ENCODE measurements around the gene DNAH10.

DNAH10 gene

DNA sequence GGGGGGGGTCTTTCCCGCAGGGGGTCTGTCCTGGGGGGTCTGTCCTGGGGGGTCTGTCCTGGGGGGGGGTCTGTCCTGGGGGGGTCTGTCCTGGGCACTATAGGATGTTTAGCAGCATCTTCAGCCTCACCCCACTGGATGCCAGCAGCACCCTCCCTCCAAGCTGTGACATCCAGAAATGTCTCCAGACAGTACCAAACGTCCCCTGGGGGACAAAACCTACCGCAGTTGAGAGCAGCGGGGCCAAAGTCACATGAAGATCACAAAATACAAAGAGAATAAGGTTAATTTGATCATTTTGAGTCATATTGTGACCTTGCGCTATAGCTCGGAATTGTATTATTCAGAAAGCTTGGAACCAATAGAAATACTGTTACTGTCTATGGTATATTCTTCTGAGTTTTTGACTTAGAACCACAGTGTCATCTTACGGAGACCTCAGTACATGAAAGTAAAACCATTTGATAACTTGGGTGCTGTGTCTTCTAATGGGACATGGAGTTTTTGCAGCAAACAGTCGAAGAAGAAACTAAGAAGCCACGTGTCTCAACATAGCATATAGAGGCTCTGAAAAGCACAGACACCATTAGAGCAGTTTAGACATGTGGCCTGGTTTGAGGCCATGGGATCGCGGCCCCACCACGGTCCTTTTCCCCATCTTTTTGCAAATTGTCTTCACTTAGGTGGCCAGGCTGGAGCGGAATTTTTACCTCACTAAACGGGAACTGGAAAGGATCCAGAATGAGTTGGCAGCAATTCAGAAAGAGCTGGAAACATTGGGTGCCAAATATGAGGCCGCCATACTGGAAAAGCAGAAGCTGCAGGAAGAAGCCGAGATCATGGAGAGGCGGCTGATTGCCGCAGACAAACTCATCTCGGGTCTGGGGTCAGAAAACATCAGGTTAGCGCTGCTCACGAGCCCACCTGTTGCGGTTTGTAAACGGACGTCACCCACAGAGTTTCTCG is 150.6 kb downstream of the DNAH10 start:
- no peak overlapping the region for H3K4me3 ChIP-seq (ENCODE audit: low read length, poor library complexity, severe bottlenecking)
- peaks cover 21% of the 10 kb centered on the region for H3F3A ChIP-seq (ENCODE audit: low read depth)
- H2AFZ ChIP-seq (ENCODE audit: low read length), result no peak overlapping the region
- no peaks in the 10 kb centered on the region for H3K4me1 ChIP-seq (ENCODE audit: insufficient read depth, low read length, poor library complexity, severe bottlenecking)
- TF ChIP-seq, protein P1, sequence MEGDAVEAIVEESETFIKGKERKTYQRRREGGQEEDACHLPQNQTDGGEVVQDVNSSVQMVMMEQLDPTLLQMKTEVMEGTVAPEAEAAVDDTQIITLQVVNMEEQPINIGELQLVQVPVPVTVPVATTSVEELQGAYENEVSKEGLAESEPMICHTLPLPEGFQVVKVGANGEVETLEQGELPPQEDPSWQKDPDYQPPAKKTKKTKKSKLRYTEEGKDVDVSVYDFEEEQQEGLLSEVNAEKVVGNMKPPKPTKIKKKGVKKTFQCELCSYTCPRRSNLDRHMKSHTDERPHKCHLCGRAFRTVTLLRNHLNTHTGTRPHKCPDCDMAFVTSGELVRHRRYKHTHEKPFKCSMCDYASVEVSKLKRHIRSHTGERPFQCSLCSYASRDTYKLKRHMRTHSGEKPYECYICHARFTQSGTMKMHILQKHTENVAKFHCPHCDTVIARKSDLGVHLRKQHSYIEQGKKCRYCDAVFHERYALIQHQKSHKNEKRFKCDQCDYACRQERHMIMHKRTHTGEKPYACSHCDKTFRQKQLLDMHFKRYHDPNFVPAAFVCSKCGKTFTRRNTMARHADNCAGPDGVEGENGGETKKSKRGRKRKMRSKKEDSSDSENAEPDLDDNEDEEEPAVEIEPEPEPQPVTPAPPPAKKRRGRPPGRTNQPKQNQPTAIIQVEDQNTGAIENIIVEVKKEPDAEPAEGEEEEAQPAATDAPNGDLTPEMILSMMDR (conservative IDR thresholded peaks at IDR 0.05; ENCODE audit: low read length), result no peak
- TF ChIP-seq EZH2phosphoT487 (IDR thresholded peaks at IDR 0.05; ENCODE audit: borderline replicate concordance), result no peak
- H3K27me3 ChIP-seq (ENCODE audit: insufficient read depth, low read length, poor library complexity, severe bottlenecking), result no peaks in the 10 kb centered on the region
- no peak overlapping the region for H3K9ac ChIP-seq (ENCODE audit: low read depth, low read length, poor library complexity, severe bottlenecking)
- H3K4me2 ChIP-seq (ENCODE audit: low read depth, low read length, poor library complexity, severe bottlenecking), result no peak overlapping the region
- no peaks in the 10 kb centered on the region for H3K9me2 ChIP-seq (replicated peaks; ENCODE audit: low read depth, low read length)
- no peaks in the 10 kb centered on the region for H4K20me1 ChIP-seq (ENCODE audit: insufficient read depth, low read length, poor library complexity, severe bottlenecking)
- H3K9me3 ChIP-seq (ENCODE audit: insufficient read depth, low read depth, low read length), result no peaks in the 10 kb centered on the region
- H3K79me2 ChIP-seq (ENCODE audit: insufficient read depth, low read length), result no peaks in the 10 kb centered on the region
- H3K36me3 ChIP-seq (ENCODE audit: insufficient read depth, low read length), result no peaks in the 10 kb centered on the region

DNA sequence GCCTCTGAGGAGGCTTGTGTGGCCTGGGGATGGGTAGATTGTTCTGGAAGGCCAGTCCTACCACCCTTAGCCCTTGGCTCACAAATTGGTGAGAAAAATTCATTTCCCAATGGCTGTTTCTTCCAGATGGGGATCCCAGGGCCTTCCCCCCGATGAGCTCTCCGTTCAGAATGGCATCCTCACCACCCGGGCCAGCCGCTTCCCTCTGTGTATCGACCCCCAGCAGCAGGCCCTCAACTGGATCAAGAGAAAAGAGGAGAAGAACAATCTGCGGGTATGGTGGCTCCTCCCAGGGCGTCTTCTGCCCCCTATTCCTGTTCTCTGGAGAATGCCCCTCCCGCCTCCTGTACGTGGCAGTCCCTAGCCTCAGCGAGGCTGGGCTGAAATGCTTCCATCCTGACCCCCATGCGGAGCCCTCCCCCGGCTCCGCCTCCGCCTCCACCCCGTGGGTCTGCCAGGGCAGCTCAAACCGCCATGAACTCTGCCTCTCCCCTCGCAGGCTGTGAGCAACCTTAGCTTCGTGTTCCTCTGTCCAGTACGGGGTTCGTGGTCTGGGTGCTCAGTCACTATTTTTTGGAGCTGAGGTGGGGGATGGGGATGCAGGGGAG is 152.7 kb downstream of the DNAH10 start:
- H3K36me3 ChIP-seq (ENCODE audit: insufficient read depth, low read length), result no peaks in the 10 kb centered on the region
- no peaks in the 10 kb centered on the region for H3K27me3 ChIP-seq (ENCODE audit: insufficient read depth, low read length, poor library complexity, severe bottlenecking)
- H3K4me1 ChIP-seq (ENCODE audit: insufficient read depth, low read length, poor library complexity, severe bottlenecking), result no peaks in the 10 kb centered on the region
- H2AFZ ChIP-seq (ENCODE audit: low read length), result no peak overlapping the region
- H3K9me2 ChIP-seq (replicated peaks; ENCODE audit: low read depth, low read length), result no peaks in the 10 kb centered on the region
- H3K9ac ChIP-seq (ENCODE audit: low read depth, low read length, poor library complexity, severe bottlenecking), result no peak overlapping the region
- H3K4me2 ChIP-seq (ENCODE audit: low read depth, low read length, poor library complexity, severe bottlenecking), result no peak overlapping the region
- H3F3A ChIP-seq (ENCODE audit: low read depth), result peaks cover 21% of the 10 kb centered on the region
- no peak for TF ChIP-seq EZH2phosphoT487 (IDR thresholded peaks at IDR 0.05; ENCODE audit: borderline replicate concordance)
- TF ChIP-seq, protein P1 (conservative IDR thresholded peaks at IDR 0.05; ENCODE audit: low read length), result no peak
- no peaks in the 10 kb centered on the region for H3K9me3 ChIP-seq (ENCODE audit: insufficient read depth, low read depth, low read length)
- no peaks in the 10 kb centered on the region for H3K79me2 ChIP-seq (ENCODE audit: insufficient read depth, low read length)
- no peaks in the 10 kb centered on the region for H4K20me1 ChIP-seq (ENCODE audit: insufficient read depth, low read length, poor library complexity, severe bottlenecking)
- H3K4me3 ChIP-seq (ENCODE audit: low read length, poor library complexity, severe bottlenecking), result no peak overlapping the region

DNA sequence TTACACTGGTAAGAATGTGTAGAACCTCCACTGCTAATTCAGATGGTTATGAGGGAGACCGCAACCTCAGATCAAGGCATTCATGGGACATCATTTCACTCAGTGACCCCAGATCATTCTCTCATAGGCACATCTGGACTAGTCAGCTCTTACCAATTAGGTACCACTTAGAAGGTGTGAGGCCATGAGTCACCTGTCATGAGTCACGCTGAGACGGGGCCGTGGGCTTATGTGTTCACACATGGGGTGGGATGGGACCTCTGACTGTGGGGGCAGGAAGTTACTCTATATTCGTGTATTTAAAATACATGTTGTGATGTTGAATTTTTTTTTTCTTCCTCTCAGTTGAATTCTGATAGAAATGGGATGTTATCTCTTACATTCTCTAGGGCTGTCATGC is 154.6 kb downstream of the DNAH10 start:
- no peaks in the 10 kb centered on the region for H3K4me1 ChIP-seq (ENCODE audit: insufficient read depth, low read length, poor library complexity, severe bottlenecking)
- H3K9me3 ChIP-seq (ENCODE audit: insufficient read depth, low read depth, low read length), result no peaks in the 10 kb centered on the region
- TF ChIP-seq EZH2phosphoT487 (IDR thresholded peaks at IDR 0.05; ENCODE audit: borderline replicate concordance), result no peak
- TF ChIP-seq, protein P1 (conservative IDR thresholded peaks at IDR 0.05; ENCODE audit: low read length), result no peak
- H2AFZ ChIP-seq (ENCODE audit: low read length), result no peak overlapping the region
- no peak overlapping the region for H3K9ac ChIP-seq (ENCODE audit: low read depth, low read length, poor library complexity, severe bottlenecking)
- H3K9me2 ChIP-seq (replicated peaks; ENCODE audit: low read depth, low read length), result no peaks in the 10 kb centered on the region
- H3K79me2 ChIP-seq (ENCODE audit: insufficient read depth, low read length), result no peaks in the 10 kb centered on the region
- H3K4me2 ChIP-seq (ENCODE audit: low read depth, low read length, poor library complexity, severe bottlenecking), result no peak overlapping the region
- no peaks in the 10 kb centered on the region for H4K20me1 ChIP-seq (ENCODE audit: insufficient read depth, low read length, poor library complexity, severe bottlenecking)
- H3F3A ChIP-seq (ENCODE audit: low read depth), result peaks cover 12% of the 10 kb centered on the region; the same call in 1 of the 2 replicates
- H3K4me3 ChIP-seq (ENCODE audit: low read length, poor library complexity, severe bottlenecking), result no peak overlapping the region
- no peaks in the 10 kb centered on the region for H3K36me3 ChIP-seq (ENCODE audit: insufficient read depth, low read length)
- H3K27me3 ChIP-seq (ENCODE audit: insufficient read depth, low read length, poor library complexity, severe bottlenecking), result no peaks in the 10 kb centered on the region

Measured in Loucy (cell line).